Activated CD4-positive, alpha-beta T cell treated with anti-CD3 and anti-CD28 coated beads, Interleukin-2, amount 50 U/mL, for 1 hour (primary cell): ENCODE data around the gene PPP1R1B.

ENCODE experiments used
- DNase-seq: peaks from one replicate; pipeline ENCODE4 v3.0.0-alpha.2; 2020

Gene PPP1R1B

DNA sequence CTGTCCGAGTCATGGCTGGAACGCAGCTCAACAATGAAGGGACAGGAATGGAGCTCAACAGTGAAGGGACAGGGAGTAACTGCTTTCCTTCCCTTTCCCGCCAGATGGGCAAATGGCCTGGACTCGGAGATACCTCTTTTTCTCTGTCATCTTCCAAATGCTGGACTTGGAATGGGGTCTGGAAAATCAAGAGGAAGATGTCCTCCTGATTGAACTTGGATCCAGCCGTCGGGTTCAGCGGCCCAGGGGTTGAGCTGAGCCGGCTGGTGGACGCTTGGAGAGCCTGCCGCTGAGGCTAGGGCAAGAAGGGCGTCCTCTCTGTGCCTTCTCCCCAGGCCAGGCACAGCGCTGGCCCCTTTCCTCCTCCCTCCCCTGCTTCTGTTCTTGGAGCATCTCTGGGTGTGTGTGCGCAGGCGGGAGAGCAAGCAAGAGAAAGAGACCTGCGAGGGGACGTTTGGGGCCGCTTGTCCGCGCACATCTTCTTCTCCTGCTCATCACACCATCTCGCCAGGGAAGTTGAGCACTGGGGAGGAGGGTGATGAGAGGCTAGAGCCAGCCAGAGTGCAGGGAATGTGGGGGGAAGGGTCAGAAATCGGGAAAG is 25.7 kb upstream of the PPP1R1B start:
- no peak for DNase-seq

- no peak for DNase-seq
Measured at GRCh38 chr17:39601758-39602532, 24.8 kb upstream of the PPP1R1B start.

- no peak for DNase-seq
Measured at GRCh38 chr17:39602533-39603303, 24.0 kb upstream of the PPP1R1B start.

- no peak for DNase-seq
Measured at GRCh38 chr17:39603304-39604016, 23.3 kb upstream of the PPP1R1B start.

GRCh38 chr17:39604911-39605491 is 21.8 kb upstream of the PPP1R1B start:
- no peak for DNase-seq

DNA sequence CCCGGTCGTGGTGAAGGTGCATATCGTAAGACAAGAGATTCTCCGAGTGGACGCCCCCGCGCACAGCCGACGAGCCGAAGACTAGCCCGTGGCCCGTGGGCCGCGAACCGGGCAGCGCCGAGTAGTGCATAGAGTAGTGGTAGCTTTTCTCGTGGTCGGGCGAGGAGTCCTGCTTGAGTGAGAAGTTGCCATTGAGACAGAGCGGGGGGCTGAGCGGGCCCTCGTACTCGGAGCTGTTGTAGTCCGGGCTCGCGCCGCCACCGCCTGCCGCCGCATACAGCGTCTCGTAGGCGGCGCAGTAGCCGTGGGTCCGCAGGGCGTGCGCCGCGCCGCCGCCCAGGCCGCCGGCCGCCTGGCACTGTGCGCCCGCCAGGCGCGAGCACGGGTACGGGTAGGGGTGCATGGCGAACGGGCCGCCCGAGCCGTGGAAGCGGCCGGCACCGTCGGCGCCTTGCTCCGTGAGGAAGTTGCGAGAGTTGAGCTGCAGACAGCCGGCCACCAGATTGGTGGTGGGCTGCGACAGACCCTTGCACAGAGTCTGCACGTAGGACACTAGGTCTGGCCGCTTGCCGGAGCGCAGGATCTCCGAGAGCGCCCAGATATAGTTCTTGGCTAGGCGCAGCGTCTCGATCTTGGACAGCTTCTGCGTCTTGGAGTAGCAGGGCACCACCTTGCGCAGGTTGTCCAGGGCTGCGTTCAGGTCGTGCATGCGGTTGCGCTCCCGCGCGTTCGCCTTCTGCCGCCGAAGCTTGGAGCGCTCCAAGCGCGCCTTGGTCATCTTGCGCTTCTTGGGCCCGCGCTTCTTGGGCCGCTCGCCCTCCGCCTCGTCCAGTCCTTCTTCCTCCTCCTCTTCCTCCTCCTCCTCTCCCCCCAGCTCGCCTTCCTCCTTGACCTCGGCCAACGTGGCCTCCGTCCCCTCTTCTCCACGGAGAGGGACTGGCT is 21.0 kb upstream of the PPP1R1B start:
- DNase-seq, result no peak

DNA sequence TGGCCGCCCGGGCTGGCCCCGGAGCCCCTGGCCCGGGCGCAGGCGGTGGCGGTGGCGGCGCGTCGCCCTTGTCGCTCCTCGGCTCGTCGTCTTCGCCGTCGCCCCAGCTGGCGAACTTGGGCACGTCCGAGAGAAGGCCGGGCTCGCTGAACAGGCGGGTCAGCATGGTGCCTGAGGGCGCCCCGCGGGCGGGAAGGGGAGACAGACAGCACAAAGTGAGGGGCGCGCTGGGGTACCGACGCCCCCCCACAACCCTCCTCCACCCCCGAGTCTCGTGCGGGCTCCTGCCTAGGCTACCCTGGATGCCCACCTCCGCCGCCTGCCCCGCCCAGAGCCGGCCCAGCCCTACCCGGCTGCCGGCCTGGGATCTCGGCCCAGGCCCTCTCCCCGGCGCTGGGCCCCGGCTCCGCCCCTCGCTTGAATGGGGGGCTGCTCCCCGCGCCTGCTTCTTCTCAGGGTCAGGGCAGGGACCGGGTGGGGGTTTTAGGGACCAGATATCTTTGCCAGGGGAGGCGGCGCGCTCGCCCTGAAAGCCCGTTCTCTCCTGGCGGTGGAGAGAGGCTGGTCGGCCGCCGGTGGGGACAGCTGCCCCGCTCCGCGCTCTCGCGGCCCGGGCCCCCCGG is 20.2 kb upstream of the PPP1R1B start:
- no peak for DNase-seq

DNA sequence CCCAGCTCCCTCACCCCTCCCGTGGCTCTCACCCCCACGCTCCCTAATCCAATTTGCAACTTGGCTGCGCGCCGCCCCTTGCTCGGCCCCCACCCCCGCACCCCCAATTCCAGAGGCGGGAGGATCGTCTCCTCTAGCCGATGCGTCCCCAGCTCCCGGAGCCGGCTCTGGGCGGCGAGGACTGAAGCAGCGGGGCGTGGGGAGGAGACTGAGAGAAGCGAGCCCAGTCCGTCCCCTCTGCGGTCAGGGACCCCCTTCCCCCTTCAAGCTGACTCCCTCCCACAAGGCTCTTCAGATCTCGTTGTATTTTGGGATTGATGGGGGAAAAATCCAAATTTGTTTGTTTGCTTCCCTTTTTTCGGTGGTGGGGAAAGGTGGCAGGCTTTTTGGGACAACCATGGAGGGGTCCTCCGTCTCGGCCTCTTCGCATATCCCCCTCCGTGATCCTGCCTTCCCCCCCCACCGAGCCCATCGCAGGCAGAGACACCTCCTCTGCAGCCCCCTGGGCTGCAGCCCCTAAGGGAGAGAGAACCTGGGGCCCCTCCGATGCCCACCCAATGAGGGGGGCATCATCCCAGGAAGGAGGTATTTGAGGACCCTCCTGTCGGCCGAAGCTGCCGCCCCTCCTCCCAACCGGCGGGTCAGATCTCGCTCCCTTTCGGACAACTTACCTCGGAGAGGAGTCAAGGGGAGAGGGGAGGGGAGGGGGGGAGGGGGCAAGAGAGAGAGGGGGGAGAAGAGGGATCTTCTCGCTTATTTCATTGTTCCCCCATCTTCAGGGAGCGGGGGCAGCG is 19.5 kb upstream of the PPP1R1B start:
- no peak for DNase-seq

- DNase-seq, result no peak
Measured at GRCh38 chr17:39607851-39608130, 19.0 kb upstream of the PPP1R1B start, which contains the start of gene NEUROD2. Gene NEUROD2 (minus strand): TSS chr17:39607920. CDS start chr17:39606599, 1,321 bp downstream.

GRCh38 chr17:39608142-39608981 is 18.4 kb upstream of the PPP1R1B start:
- no peak for DNase-seq

DNA sequence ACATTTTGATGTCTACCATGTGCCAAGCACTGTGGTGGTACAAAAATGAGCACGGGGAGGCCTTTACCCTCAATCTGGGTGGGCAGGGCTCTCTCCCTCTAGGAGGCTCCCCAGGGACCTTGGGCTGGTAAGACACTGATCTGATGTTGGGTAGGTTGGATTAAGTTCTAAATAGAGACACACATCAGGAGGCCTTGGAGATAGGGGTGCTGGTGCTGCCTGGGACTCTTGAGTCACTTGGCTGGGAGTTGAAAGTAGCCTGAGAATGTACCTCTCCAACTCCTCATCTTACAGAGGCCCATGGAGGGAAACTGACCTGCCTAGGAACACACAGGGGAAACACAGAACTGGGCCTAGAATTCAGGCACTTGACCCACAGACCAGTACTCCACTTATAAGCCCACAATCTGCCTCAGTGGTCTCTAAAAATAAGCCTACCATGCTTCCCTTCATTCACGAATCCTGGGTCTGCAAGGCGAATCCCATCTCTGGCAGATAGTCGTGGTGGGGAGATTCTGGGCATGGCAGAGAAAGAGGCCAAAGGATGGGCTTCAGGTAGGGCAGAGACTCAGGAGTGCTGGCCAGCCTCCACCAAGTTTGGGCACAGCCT is 17.2 kb upstream of the PPP1R1B start:
- DNase-seq, result no peak

DNA sequence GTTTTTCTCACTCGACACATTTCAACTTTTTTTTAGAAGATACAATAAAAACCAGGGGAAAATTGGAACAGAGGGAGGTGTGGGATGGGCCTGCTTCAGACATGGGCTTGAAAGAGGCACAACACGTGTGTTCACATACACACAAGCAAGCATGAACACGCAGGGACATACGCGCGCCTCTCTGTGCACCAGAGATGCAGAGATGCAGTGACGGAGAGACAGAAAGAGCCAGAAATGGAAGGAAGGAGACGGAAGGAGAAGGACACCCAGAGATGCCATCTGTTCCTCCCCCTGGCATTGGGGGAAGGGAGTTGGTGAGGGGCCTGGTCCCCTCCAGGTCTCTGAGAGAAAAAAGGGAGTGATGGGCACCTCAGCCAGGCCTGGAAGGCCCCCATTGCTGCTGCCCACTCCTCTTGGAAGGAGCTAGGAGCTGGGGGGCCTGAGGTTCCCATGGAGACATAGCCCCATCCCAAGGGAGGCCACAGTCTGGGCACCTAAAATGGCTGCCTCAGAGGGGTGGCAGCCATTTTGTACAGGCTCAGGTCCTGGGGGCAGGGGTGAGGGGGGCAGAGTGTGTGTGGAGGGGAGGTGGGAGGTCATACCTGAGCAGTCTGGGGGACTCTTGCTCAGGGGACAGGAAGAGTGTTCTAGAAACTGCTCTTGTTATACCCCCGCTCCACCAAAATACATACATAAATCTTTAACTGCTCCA is 15.2 kb upstream of the PPP1R1B start:
- no peak for DNase-seq

DNA sequence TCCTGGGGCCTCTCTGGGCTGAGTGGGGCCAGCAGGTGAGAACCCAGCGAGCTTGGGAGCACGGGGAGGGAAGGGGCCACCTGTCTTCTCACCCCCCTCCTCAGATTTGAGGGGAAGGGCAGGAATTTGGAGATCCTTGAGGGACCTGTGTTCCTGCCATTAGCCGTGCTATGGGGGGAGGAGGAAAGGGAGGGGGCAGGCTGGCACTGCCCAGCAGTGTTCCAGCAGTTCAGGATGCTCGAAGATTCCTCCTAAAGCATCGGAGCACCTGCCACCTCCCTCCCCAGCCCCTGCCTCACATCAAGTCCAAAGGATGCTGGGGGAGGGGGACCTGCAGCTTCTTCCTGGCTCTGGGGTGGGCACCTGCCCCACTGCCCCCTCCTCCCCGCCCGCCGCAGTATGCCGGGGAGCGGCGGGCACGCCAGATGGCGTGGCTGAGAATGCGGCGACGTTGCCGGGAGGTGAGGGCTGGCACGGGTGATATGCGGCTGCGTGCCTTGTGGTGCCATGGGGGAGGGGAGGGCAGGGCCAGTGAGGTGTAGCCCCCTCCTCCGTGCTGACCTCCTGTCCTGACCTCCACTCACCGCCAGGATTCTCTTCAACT is 14.4 kb upstream of the PPP1R1B start:
- no peak for DNase-seq

GRCh38 chr17:39612935-39613464 is 13.8 kb upstream of the PPP1R1B start:
- no peak for DNase-seq

DNA sequence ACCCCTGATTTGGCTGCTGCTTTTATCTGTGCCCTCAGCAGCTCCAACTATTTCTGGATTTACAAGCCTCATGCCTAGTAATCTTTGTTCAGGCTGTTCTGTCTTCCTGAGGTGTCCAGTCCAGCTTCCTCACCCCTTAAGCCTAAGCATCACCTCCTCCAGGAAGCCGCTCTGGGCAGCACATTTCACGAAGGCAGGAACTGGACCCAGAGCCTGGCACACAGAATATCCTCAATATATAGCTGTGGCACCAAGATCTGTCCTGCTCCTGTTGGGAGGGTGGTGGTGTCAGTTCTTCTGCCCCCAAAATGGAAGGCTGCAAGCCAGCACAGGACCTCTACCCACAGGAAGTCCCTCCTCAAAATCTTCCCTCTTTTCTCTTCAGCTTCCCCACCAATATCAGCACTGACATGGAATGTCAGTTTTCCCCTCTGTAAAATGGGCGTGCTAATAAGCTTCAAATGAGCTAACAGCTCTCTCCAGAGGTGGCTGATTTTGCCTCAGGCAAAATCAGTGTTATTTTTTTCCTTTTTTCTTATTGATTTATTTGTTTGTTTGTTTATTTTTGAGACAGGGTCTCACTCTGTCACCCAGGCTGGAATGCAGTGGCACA is 12.1 kb upstream of the PPP1R1B start:
- DNase-seq, result no peak

DNA sequence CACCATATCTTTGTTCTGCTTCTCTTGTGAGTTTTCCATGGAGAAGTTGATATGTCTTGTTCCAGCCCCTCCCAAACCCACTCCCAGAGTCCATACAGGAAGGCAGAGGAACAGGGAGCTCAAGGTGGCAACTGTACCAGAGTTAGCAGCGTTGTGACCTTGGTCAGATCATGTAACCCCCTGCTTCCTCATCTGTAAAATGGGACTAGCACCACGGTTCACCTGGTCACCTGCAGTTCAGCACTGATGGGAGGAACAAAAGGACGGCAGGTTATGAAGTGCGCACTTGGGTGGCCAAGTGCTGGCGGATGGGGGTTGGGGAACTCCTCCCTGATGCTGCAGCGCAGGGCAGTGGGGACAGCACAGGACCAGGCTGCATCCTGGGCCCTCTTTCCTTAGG is 11.3 kb upstream of the PPP1R1B start:
- no peak for DNase-seq

DNA sequence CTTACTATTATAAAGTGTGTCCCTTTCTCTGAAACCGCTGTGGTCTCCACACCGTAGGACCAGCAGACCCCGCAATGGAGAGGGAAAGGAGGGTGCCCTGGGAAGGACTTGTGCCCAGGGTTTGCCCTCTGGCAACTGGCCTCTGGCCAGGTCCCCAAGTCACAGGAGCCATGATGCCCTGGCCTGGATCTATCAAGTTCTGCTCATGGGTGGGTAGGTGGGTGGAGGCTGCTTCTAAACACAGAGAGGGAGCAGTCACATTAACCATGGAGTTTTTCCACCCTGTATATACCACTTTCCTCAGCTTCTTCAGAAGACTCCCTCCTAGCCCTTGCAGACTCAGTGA is 9.7 kb upstream of the PPP1R1B start:
- no peak for DNase-seq
